ENCODE measurements around the gene OR2A14.

DNA sequence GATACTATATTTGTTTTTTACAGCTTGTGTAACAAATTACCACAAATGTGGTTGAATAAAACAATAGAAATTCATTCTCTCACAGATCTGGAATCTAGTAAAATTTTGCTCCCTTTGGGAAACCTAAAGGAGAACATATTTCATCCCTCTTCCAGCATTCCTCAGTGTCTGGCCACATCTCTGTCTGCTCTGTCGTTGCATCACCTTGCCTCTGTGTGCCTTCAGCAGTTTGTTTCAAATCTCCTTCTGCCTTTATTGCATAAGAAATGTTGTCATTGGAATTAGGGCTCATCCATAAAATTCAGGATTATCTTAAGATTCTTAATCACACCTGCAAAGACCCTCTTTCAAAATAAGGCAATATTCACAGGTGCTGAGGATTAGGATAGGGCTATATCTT, 14.5 kb downstream of the OR2A14 start:
- TF ChIP-seq, protein P1, sequence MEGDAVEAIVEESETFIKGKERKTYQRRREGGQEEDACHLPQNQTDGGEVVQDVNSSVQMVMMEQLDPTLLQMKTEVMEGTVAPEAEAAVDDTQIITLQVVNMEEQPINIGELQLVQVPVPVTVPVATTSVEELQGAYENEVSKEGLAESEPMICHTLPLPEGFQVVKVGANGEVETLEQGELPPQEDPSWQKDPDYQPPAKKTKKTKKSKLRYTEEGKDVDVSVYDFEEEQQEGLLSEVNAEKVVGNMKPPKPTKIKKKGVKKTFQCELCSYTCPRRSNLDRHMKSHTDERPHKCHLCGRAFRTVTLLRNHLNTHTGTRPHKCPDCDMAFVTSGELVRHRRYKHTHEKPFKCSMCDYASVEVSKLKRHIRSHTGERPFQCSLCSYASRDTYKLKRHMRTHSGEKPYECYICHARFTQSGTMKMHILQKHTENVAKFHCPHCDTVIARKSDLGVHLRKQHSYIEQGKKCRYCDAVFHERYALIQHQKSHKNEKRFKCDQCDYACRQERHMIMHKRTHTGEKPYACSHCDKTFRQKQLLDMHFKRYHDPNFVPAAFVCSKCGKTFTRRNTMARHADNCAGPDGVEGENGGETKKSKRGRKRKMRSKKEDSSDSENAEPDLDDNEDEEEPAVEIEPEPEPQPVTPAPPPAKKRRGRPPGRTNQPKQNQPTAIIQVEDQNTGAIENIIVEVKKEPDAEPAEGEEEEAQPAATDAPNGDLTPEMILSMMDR (conservative IDR thresholded peaks at IDR 0.05) = no peak
- TF ChIP-seq EZH2 (IDR thresholded peaks at IDR 0.05; ENCODE audit: low read depth) = no peak

Data from PC-9 (cell line).